ENCODE data around the gene GSTP1.
"Not testable (repeated sequence)": the region's sequence is repeated elsewhere in the genome, so short reads cannot be mapped to it uniquely, and the experiment has no call there.

GSTP1 gene

DNA sequence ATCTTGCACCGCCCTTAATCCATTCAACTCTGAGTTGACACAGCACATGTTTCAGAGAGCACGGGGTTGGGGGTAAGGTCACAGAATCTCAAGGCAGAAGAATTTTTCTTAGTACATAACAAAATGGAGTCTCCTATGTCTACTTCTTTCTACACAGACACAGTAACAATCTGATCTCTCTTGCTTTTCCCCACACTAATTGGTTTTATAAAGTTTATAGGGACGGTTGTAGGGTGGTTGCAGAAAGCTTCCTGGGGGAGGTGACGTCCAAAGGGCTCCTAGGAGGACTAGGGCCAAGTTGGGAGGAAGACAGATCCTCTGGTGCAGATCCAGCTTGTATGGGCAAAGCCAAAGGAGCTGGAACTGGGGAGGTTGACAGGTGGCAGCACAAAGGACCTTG is 20.5 kb downstream of the GSTP1 start:
- H3K9me3 Mint-ChIP-seq, H3K27me3 Mint-ChIP-seq, H3K36me3 Mint-ChIP-seq: not testable (repeated sequence)
- Mint-ChIP-seq H3K4me1 (peaks cover 23% of the 10 kb centered on the region), H3K27ac (peak overlapping the region; percentile 82), H3K4me3 (peak overlapping the region; percentile 56)

DNA sequence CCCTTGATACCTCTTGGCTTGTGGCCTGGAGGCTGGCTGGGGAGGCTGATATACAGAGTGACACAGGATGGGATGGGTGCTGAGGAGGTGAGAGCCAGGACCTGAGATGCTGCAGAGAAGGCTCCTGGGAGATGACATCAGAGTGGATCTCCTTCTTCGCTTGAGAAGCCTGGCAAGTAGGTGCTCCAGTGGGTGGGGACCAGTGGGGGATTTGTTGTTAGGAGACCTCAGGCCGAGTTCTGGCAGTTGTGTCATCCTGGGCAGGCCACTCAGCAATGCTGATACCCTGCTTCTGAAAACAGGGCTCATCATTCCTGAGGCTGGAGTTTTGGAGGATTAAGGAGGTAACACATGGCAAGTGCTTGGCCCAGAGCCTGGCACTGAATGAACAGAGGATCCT is 21.2 kb downstream of the GSTP1 start:
- Mint-ChIP-seq H3K9me3 (no peaks in the 10 kb centered on the region), H3K4me1 (peaks cover 24% of the 10 kb centered on the region), H3K27me3 (peaks cover 4% of the 10 kb centered on the region), H3K36me3 (peaks cover 1% of the 10 kb centered on the region), H3K27ac (peak overlapping the region; percentile 82), H3K4me3 (peak overlapping the region; percentile 56)

DNA sequence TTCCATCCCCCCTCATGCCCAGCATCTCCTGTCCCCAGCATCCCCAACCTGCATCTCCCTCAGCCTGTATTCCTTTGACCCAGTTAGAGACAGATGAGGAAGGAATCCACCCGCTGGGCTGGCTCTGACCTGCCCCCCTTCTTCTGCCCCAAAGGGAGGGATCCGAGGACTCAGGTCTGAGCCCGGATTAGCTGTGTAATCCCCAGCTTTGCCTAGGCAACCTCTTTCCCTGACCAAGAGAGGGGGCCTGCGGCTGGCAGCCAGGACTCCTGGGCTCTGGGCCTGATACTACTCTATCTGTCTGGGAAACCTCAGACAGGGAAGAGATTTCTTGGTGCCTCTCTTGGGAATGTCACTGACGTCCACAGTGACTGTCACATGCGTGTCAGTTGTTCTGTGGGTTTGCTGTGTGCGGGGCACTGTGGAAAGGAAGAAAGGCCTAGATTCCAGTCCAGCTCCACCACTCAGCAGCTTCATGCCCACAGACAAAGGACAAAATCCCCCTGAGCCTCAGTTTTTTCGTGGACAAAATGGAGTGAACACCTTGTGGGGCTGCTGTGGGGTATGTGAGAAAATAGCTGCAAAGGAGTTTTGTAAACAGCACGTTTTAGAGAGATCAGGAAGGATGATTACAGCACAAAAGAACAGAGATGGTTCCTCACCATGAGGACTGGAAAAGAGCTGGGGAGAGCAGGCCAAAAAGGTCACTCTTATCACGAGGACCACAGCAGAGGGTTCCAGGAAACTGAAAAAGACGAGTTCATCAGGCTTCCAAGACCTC is 21.8 kb downstream of the GSTP1 start:
- Mint-ChIP-seq H3K9me3 (no peaks in the 10 kb centered on the region), H3K27me3 (peaks cover 2% of the 10 kb centered on the region), H3K36me3 (peaks cover 1% of the 10 kb centered on the region), H3K4me3 (peak overlapping the region; percentile 73), H3K27ac (peak overlapping the region; percentile 32), H3K4me1 (peaks cover 20% of the 10 kb centered on the region)

DNA sequence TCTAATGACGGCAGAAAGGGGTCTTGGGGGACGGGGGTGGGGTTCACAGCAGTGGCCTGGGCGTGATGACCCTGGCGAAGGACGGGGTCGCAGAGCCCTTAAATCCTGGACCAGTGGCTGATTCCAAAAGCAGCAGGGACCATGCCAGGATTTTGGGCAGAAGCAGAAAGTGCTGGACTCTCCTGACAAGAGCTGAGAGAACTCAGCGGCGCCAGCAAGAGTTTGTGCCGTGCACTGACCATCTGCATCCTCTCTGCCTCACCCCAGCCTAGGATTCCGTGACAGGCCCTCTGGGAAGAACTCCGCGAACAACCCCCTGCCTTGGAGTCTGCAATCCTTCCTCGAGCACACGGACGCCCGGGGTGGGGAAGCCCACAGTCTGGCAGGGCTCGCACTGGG is 22.5 kb downstream of the GSTP1 start:
- Mint-ChIP-seq H3K4me1 (peaks cover 19% of the 10 kb centered on the region), H3K4me3 (peak overlapping the region; percentile 89), H3K36me3 (peaks cover 1% of the 10 kb centered on the region), H3K27me3 (no peaks in the 10 kb centered on the region), H3K9me3 (no peaks in the 10 kb centered on the region), H3K27ac (no peak overlapping the region)

DNA sequence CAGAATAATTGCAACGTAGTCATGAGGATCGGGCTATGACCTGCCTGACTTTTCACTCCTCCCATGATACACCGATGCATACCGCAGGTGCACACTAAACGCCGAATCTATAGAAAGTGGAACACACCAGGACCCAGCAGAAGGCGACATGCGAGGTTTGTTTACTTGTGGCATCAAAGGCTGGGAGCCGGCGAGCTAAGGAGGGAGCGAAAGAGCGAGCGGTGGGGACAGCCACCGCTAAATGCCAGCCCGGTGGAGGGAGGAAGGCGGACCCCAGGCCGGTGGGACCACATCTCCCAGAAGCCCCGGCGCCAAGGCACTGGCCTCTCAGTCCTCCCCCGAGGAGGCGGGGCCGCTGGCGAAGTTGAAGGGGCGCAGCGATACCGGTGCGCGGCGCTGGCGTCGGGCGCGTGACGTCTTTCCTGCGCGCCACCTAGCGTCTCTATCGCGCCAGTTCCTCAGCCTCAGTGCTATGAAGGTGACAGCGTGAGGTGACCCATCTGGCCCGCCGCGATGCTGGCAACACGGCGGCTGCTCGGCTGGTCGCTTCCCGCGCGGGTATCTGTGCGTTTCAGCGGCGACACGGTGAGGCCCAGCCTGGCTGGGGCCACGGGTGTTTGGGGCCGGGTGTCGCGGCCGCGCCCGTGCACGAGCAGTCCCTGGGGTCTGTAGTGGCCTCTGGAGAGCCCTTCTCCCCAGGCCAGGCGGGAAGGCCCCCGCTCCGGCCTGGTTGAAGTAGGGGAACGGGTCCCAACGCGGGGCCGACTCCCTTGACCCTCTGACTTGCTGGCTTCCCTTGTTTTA is 23.1 kb downstream of the GSTP1 start, which contains the start of gene NDUFV1:
Gene NDUFV1 (plus strand): TSS at position 445 of the 804 bp plus-strand sequence. CDS start 69 bp downstream, at position 514.
- H3K9me3 Mint-ChIP-seq: no peaks in the 10 kb centered on the region
- H3K36me3 Mint-ChIP-seq: peaks cover 1% of the 10 kb centered on the region
- no peaks in the 10 kb centered on the region for H3K27me3 Mint-ChIP-seq
- H3K4me1 Mint-ChIP-seq: peaks cover 19% of the 10 kb centered on the region
- peak within 1 kb of the TSS; percentile 89 for H3K4me3 Mint-ChIP-seq
- peak within 1 kb of the TSS; percentile 97 for H3K27ac Mint-ChIP-seq

DNA sequence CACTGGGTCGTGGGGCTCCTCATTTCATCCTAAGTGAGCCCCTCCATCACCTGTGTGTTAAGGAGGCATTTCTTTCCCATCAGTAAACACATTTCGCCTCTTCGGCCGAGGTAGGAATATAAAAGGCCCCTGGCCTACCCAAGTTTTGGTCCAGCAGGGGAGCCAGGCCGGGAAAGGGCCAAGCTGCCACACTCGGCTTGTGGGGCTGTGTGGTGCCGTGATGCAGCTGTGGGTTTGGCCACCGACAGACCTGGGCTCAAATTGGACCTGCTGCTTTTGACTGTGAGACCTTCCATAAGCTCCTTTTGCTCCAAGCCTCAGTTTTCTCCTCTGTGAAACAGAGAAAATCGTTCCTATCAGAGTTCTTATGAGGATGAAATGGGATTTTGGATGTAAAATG is 23.9 kb downstream of the GSTP1 start:
- Mint-ChIP-seq H3K36me3 (peaks cover 1% of the 10 kb centered on the region), H3K4me1 (peaks cover 19% of the 10 kb centered on the region), H3K27me3 (no peaks in the 10 kb centered on the region), H3K4me3 (peak overlapping the region; percentile 89), H3K27ac (peak overlapping the region; percentile 97), H3K9me3 (no peaks in the 10 kb centered on the region)

DNA sequence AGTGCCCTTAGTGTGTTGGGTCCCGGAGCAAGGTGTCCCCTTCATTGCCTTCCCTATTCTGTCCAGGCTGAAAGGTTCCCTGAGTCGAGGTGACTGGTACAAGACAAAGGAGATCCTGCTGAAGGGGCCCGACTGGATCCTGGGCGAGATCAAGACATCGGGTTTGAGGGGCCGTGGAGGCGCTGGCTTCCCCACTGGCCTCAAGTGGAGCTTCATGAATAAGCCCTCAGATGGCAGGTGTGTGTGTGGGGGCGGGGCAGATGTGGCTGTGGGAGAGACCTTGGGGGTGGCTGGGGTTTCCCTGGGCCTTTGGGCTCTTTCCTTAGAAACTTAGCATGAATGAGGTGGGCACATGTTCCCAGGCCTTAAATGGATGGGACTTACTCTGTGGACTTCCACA is 24.9 kb downstream of the GSTP1 start:
- H3K4me1 Mint-ChIP-seq: peaks cover 25% of the 10 kb centered on the region
- H3K27me3 Mint-ChIP-seq: no peaks in the 10 kb centered on the region
- peak overlapping the region; percentile 89 for H3K4me3 Mint-ChIP-seq
- peak overlapping the region; percentile 8 for H3K27ac Mint-ChIP-seq
- H3K36me3 Mint-ChIP-seq: peaks cover 1% of the 10 kb centered on the region
- no peaks in the 10 kb centered on the region for H3K9me3 Mint-ChIP-seq

DNA sequence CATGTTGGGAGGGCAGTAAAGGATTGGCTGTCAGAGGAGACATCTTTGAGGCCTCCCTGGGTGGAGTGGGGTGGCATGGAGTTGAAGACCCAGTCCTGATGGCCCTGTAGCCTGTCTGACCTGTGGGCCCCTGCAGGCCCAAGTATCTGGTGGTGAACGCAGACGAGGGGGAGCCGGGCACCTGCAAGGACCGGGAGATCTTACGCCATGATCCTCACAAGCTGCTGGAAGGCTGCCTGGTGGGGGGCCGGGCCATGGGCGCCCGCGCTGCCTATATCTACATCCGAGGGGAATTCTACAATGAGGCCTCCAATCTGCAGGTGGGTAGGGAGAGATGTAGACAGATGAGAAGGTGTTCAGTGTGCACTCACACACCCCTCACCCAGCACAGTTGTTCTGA is 25.7 kb downstream of the GSTP1 start:
- no peaks in the 10 kb centered on the region for H3K9me3 Mint-ChIP-seq
- H3K4me1 Mint-ChIP-seq: peaks cover 33% of the 10 kb centered on the region
- H3K27me3 Mint-ChIP-seq: no peaks in the 10 kb centered on the region
- peaks cover 3% of the 10 kb centered on the region for H3K36me3 Mint-ChIP-seq
- no peak overlapping the region for H3K27ac Mint-ChIP-seq
- H3K4me3 Mint-ChIP-seq: no peak overlapping the region

DNA sequence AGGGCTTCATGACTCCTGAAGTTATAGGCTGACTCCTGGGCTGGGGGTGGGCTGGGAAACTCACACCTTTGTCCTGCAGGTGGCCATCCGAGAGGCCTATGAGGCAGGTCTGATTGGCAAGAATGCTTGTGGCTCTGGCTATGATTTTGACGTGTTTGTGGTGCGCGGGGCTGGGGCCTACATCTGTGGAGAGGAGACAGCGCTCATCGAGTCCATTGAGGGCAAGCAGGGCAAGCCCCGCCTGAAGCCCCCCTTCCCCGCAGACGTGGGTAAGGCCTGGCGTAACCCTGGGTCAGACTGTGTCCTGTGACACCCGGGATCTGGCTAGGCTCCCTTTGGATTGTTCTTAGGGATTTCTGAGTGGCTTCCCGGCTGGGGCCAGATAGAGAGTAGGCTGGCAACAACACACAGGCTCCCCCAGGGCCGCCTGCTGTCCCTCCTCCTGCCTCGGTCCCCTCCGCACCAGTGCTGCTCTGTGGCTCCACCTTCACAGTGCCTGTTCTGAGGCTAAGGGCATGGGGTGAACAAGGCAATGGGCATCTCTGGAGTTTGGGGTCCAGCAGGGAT is 26.8 kb downstream of the GSTP1 start:
- Mint-ChIP-seq H3K4me1 (peaks cover 38% of the 10 kb centered on the region), H3K4me3 (no peak overlapping the region), H3K36me3 (peaks cover 2% of the 10 kb centered on the region), H3K27ac (peak overlapping the region; percentile 35), H3K9me3 (no peaks in the 10 kb centered on the region), H3K27me3 (no peaks in the 10 kb centered on the region)

DNA sequence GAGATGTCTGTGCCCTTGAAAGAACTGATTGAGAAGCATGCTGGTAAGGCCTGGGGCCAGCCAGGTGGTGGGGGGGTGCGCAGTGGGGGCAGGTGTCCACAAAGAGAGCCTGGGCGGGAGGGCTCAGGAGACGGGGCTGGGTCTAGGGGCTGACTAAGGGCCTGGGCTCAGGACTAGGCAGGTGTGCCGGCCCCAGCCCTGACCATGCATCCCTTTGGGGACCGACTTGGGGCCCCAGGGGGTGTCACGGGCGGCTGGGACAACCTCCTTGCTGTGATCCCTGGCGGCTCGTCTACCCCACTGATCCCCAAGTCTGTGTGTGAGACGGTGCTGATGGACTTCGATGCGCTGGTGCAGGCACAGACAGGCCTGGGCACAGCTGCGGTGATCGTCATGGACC is 27.6 kb downstream of the GSTP1 start:
- peaks cover 2% of the 10 kb centered on the region for H3K36me3 Mint-ChIP-seq
- peaks cover 33% of the 10 kb centered on the region for H3K4me1 Mint-ChIP-seq
- H3K27ac Mint-ChIP-seq: no peak overlapping the region
- no peak overlapping the region for H3K4me3 Mint-ChIP-seq
- H3K9me3 Mint-ChIP-seq: no peaks in the 10 kb centered on the region
- no peaks in the 10 kb centered on the region for H3K27me3 Mint-ChIP-seq

DNA sequence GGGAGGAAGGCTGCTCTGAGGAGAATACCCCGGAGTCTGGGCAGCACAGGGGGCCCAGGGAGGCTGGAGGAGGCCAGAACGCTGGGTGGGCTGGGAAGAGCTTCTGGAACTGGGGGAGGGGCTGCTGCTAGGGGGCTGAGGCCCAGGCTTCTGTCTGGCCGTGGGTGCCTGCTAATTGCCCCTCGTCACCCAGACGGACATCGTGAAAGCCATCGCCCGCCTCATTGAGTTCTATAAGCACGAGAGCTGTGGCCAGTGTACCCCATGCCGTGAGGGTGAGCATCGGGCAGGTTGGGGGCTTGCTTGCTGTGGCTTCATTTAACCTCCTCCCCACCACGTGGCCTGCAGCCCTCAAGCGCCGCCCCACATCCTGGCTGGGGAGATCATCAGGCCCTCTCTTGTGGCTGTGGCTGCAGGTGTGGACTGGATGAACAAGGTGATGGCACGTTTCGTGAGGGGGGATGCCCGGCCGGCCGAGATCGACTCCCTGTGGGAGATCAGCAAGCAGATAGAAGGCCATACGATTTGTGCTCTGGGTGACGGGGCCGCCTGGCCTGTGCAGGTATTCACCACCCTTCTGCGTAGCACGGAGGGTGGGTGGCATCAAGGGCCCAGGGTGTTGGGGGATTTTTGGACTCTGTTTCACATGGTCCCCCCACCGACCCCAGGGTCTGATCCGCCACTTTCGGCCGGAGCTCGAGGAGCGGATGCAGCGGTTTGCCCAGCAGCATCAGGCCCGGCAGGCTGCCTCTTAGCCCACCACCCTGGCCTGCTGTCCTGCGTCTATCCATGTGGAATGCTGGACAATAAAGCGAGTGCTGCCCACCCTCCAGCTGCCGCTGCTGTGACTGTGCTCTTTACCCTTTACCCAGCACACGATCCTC is 28.3 kb downstream of the GSTP1 start:
- Mint-ChIP-seq H3K36me3 (peaks cover 2% of the 10 kb centered on the region), H3K27ac (no peak overlapping the region), H3K27me3 (no peaks in the 10 kb centered on the region), H3K9me3 (no peaks in the 10 kb centered on the region), H3K4me1 (peaks cover 30% of the 10 kb centered on the region), H3K4me3 (no peak overlapping the region)

DNA sequence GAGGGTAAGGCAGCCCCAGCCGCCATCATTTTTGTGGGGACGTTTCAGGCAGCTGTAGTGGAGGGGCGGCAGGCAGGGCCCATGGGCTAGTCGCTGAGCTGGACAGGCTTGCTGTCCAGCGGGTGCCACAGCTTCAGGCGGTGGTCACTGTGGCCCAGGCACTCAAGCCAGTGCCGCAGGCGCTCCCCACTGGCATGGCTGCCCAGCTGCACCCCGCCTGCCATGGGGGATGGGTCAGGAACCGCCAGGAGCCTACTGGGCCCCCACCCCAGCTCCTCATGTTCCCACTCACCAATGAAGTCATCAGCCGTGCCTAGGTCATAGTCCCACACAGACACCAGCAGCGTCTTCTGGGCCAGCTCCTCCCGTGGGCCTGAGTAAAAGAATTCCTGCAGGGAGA is 29.1 kb downstream of the GSTP1 start:
- H3K36me3 Mint-ChIP-seq: peaks cover 2% of the 10 kb centered on the region
- peak overlapping the region; percentile 46 for H3K27ac Mint-ChIP-seq
- no peaks in the 10 kb centered on the region for H3K9me3 Mint-ChIP-seq
- H3K4me3 Mint-ChIP-seq: no peak overlapping the region
- H3K4me1 Mint-ChIP-seq: peaks cover 32% of the 10 kb centered on the region
- H3K27me3 Mint-ChIP-seq: no peaks in the 10 kb centered on the region

DNA sequence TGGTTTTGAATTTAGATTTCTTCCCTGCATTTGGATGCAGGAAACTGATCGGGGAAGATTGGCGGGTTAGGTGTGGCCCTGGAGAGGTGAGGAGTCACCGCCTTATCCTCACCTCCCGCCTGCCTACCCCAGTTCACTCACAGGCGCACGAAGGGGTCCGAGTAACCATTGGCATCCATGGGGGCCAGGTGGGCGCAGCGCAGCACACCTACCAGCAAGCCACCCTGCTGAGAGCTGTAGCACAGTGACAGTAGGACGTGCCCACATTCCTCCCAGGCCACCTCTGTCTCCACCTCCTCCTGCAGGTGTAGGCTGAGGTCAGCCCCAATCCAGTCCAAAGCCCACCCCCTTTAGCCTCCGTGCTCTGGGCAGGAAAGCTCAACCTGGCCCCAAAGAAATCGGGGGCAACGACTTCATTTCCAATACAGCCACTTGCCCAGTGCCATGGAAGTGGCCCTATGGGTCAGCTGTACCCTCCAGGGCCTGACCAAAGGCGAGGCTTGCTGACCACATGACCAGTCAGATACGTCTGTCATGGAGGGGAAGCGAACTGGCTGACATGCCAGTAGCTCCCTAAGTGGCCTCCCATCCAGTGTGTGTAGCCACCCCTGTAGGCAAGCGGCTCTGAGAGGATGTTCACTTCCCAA is 29.8 kb downstream of the GSTP1 start:
- H3K9me3 Mint-ChIP-seq: no peaks in the 10 kb centered on the region
- H3K4me1 Mint-ChIP-seq: peaks cover 29% of the 10 kb centered on the region
- H3K27ac Mint-ChIP-seq: peak overlapping the region; percentile 96
- peaks cover 2% of the 10 kb centered on the region for H3K36me3 Mint-ChIP-seq
- peak overlapping the region; percentile 80 for H3K4me3 Mint-ChIP-seq
- no peaks in the 10 kb centered on the region for H3K27me3 Mint-ChIP-seq

DNA sequence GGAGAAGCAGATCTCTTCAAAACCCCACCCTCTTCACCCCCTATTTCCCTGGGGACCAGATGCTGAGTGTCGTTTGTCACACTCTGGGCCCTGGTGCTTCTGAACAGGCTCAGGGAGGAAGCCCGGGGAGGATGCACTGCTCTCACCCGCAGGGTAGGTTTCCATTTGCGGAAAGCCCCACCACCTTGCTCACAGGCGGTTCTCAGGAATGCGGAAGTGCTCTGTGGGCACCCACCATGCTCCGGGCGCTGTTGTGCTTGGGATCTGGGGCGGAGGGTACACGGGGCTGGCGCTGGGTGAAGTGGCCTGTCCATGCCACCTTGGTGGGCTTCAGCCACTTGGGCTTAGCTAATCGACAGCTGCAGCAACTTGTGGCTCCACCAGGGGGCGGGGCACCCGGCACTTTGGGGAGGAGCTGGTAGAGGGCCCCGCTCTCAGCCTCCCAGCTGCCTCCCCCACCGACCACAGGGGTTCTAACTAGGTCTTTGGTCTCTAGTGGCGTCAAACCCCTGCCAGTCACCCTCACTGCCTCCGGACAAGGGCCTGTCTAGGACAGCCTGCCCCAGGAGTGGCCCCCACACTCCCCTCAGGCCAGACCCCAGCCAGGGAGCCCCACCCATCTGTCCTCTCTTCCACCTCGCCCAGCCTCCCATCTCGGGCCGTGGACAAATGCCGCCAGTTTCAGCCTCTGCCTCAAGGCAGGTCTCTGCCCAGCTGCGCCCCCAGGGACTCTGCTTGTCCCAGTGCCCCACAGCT is 30.5 kb downstream of the GSTP1 start:
- Mint-ChIP-seq H3K36me3 (peaks cover 2% of the 10 kb centered on the region), H3K27ac (peak overlapping the region; percentile 96), H3K27me3 (no peaks in the 10 kb centered on the region), H3K4me3 (peak overlapping the region; percentile 80), H3K9me3 (no peaks in the 10 kb centered on the region), H3K4me1 (peaks cover 22% of the 10 kb centered on the region)

Measured in activated naive CD4-positive, alpha-beta T cell treated with anti-CD3 and anti-CD28 coated beads, Interleukin-2, amount 50 U/mL, for 24 hours (primary cell).